H9 (cell line): Measurements from ENCODE around the gene ABHD14A. TPM values are rescaled to one million over a fixed set of nuclear protein-coding genes. Genes with fewer than 3 reads are reported as not detected.

Experiments used
- DNase-seq: peaks from one replicate; pipeline ENCODE4 v3.0.0-alpha.2; 2017
- H2AFZ ChIP-seq: one replicate; pipeline ENCODE4 v1.6.1; 2013; ENCODE audit warnings: mild to moderate bottlenecking, low read length, control low read depth, moderate library complexity
- H2AK5ac ChIP-seq: 2 replicates; pipeline ENCODE4 v1.6.1; 2013; ENCODE audit warnings: low read length, control low read depth, mixed read lengths; ENCODE audit not compliant: insufficient read length
- H2BK120ac ChIP-seq: one replicate; pipeline ENCODE4 v1.6.1; 2013; ENCODE audit warnings: low read depth, mild to moderate bottlenecking, low read length, control low read depth, inconsistent platforms; ENCODE audit not compliant: poor library complexity, severe bottlenecking
- H2BK12ac ChIP-seq: 2 replicates; pipeline ENCODE4 v1.6.1; 2013; ENCODE audit warnings: low read length, control low read depth, mixed read lengths, low read depth; ENCODE audit not compliant: insufficient read length
- H2BK15ac ChIP-seq: 2 replicates; pipeline ENCODE4 v1.6.1; 2013; ENCODE audit warnings: low read depth, low read length, control low read depth
- H2BK20ac ChIP-seq: one replicate; pipeline ENCODE4 v1.6.1; 2013; ENCODE audit warnings: low read depth, mild to moderate bottlenecking, low read length, control low read depth, inconsistent platforms; ENCODE audit not compliant: poor library complexity, severe bottlenecking
- H2BK5ac ChIP-seq: 2 replicates; pipeline ENCODE4 v1.6.1; 2013; ENCODE audit warnings: low read length, control low read depth, mixed read lengths; ENCODE audit not compliant: insufficient read length
- H3K14ac ChIP-seq: 2 replicates; pipeline ENCODE4 v1.6.1; 2013; ENCODE audit warnings: low read length, control low read depth; ENCODE audit not compliant: insufficient read depth
- H3K18ac ChIP-seq: 2 replicates; pipeline ENCODE4 v1.6.1; 2013; ENCODE audit warnings: low read depth, mild to moderate bottlenecking, mixed read lengths, low read length, control low read depth; ENCODE audit not compliant: insufficient read length
- H3K23ac ChIP-seq: 2 replicates; pipeline ENCODE4 v1.6.1; 2013; ENCODE audit warnings: low read length, control low read depth, mixed read lengths, low read depth; ENCODE audit not compliant: insufficient read length
- H3K23me2 ChIP-seq: 2 replicates; pipeline ENCODE4 v1.6.1; 2013; ENCODE audit warnings: low read depth, mild to moderate bottlenecking, mixed read lengths, low read length, control low read depth; ENCODE audit not compliant: insufficient read length, poor library complexity, severe bottlenecking
- H3K27ac ChIP-seq: 2 replicates; pipeline ENCODE4 v1.5.1; 2013; ENCODE audit warnings: low read length, control low read depth, mixed read lengths, low read depth; ENCODE audit not compliant: insufficient read length
- H3K27me3 ChIP-seq: 2 replicates; pipeline ENCODE4 v1.6.1; 2013; ENCODE audit warnings: low read length, control low read depth, inconsistent platforms; ENCODE audit not compliant: insufficient read depth
- H3K4ac ChIP-seq: 2 replicates; pipeline ENCODE4 v1.6.1; 2013; ENCODE audit warnings: low read depth, mild to moderate bottlenecking, control low read depth, inconsistent platforms, low read length, moderate library complexity
- H3K4me1 ChIP-seq: 2 replicates; pipeline ENCODE4 v1.6.1; 2013; ENCODE audit warnings: low read length, control low read depth, inconsistent platforms; ENCODE audit not compliant: insufficient read depth
- H3K4me2 ChIP-seq: 2 replicates; pipeline ENCODE4 v1.6.1; 2013; ENCODE audit warnings: low read length, control low read depth, mixed read lengths; ENCODE audit not compliant: insufficient read length, insufficient read depth
- H3K56ac ChIP-seq: 2 replicates; pipeline ENCODE4 v1.6.1; 2013; ENCODE audit warnings: low read depth, mild to moderate bottlenecking, mixed read lengths, low read length, control low read depth; ENCODE audit not compliant: insufficient read length
- H3K79me1 ChIP-seq: 2 replicates; pipeline ENCODE4 v1.6.1; 2013; ENCODE audit warnings: low read depth, mild to moderate bottlenecking, moderate library complexity, low read length, control low read depth, inconsistent platforms; ENCODE audit not compliant: insufficient read depth, poor library complexity, severe bottlenecking
- H3K79me2 ChIP-seq: 2 replicates; pipeline ENCODE4 v1.6.1; 2013; ENCODE audit warnings: low read length, control low read depth, inconsistent platforms; ENCODE audit not compliant: insufficient read depth
- H3K9ac ChIP-seq: 2 replicates; pipeline ENCODE4 v1.6.1; 2013; ENCODE audit warnings: low read length, control low read depth, mixed read lengths; ENCODE audit not compliant: insufficient read length; ENCODE audit errors: extremely low read depth
- H3K9me3 ChIP-seq: one replicate; pipeline ENCODE4 v1.6.1; 2013; ENCODE audit warnings: low read depth, low read length, inconsistent platforms; ENCODE audit not compliant: control insufficient read depth
- H3T11ph ChIP-seq: one replicate; pipeline ENCODE4 v1.6.1; 2013; ENCODE audit warnings: mild to moderate bottlenecking, low read length, control low read depth, inconsistent platforms
- H4K20me1 ChIP-seq: one replicate; pipeline ENCODE4 v1.6.1; 2013; ENCODE audit not compliant: control insufficient read depth, insufficient read length, insufficient read depth
- H4K5ac ChIP-seq: 2 replicates; pipeline ENCODE4 v1.6.1; 2013; ENCODE audit warnings: low read depth, mild to moderate bottlenecking, mixed read lengths, low read length, control low read depth; ENCODE audit not compliant: insufficient read length
- H4K8ac ChIP-seq: replicated peaks from 2 replicates; pipeline ENCODE4 v1.6.1; 2013; ENCODE audit warnings: low read length, control low read depth, mixed read lengths, low read depth; ENCODE audit not compliant: insufficient read length
- H4K91ac ChIP-seq: 2 replicates; pipeline ENCODE4 v1.6.1; 2013; ENCODE audit warnings: low read depth, mild to moderate bottlenecking, moderate library complexity, mixed read lengths, low read length, control low read depth; ENCODE audit not compliant: insufficient read length
- H3K27ac Mint-ChIP-seq, 3 experiments: 2 replicates in 2 of 3; 3 replicates in 1 of 3; pipeline ENCODE4 v1.8.0; 2020 to 2021; ENCODE audit warnings: mixed read lengths in 3 of 3, mild to moderate bottlenecking in 1 of 3, moderate library complexity in 1 of 3
- H3K27me3 Mint-ChIP-seq: 2 replicates; pipeline ENCODE4 v1.8.0; 2021; ENCODE audit warnings: low read depth, mild to moderate bottlenecking, moderate library complexity, mixed read lengths
- H3K36me3 Mint-ChIP-seq, 3 experiments: 2 replicates in 2 of 3; 3 replicates in 1 of 3; pipeline ENCODE4 v1.8.0; 2020 to 2021; ENCODE audit warnings: low read depth in 3 of 3, mixed read lengths in 3 of 3; ENCODE audit not compliant: insufficient read depth in 1 of 3
- H3K4me1 Mint-ChIP-seq, 2 experiments: 2 replicates each; pipeline ENCODE4 v1.8.0; 2020; ENCODE audit warnings: mixed read lengths in 2 of 2
- H3K4me3 Mint-ChIP-seq, 2 experiments: 2 replicates in 1 of 2; 3 replicates in 1 of 2; pipeline ENCODE4 v1.8.0; 2020 to 2021; ENCODE audit warnings: mild to moderate bottlenecking in 2 of 2, mixed read lengths in 2 of 2, moderate library complexity in 1 of 2
- H3K9me3 Mint-ChIP-seq, 2 experiments: 2 replicates in 1 of 2; 3 replicates in 1 of 2; pipeline ENCODE4 v1.8.0; 2020; ENCODE audit warnings: mild to moderate bottlenecking in 2 of 2, mixed read lengths in 2 of 2, moderate library complexity in 1 of 2
- whole genome bisulfite sequencing: extraction: QIAGEN DNeasy Blood & Tissue Kit; methylation state at CpG from one replicate; pipeline ENCODE4 v1.1.7; 2013; ENCODE audit warnings: missing lambda C conversion rate, low lambda C conversion rate, mixed read lengths; ENCODE audit not compliant: insufficient read length; ENCODE audit errors: extremely low coverage; 5-methylcytosine and 5-hydroxymethylcytosine counted together
- total RNA-seq: library from RNA; stranded (reverse); gene quantifications from 2 replicates; pipeline ENCODE4 v1.2.1, GENCODE V29; 2021
- TF ChIP-seq, protein P1 (sequence below): fragments of 200-600 bp; sonication (generic); conservative IDR thresholded peaks from 3 replicates; pipeline ENCODE4 v1.8.0; 2021; ENCODE audit warnings: antibody characterized with exemption, mild to moderate bottlenecking

The ABHD14A gene
- total RNA-seq, 1 experiment from 2014 or later = 3.1 TPM

DNA sequence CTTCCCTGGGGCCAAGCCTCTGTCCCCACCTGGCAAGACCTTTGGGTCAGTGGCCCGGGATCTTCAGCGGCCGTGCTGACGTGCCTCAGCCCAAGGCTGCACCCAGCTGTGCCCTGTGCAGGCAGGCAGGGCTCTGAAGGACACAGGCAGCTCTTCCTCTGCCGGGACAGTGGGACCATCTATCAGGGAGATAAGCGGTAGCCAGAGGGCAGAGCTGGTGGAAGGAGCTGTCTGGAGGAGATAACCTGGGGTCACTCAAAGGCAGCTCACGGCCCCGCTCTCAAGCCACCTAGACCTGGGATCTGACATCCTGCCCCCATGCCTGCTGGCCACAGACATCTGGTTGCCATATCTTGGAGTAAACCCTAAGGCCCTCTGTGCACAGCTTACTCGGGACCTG, 54.2 kb downstream of the ABHD14A start:
- no peak for DNase-seq
- Histone ChIP-seq H2AK5ac (no peak overlapping the region), H3K23ac (no peak overlapping the region), H2BK5ac (no peak overlapping the region), H2BK15ac (no peak overlapping the region), H3K4ac (no peak overlapping the region), H3K18ac (no peak overlapping the region), H3K4me1 (no peaks in the 10 kb centered on the region), H3K79me1 (no peaks in the 10 kb centered on the region), H3K4me2 (no peak overlapping the region), H3K27ac (no peak overlapping the region), H3K9ac (no peak overlapping the region), H2AFZ (no peak overlapping the region), H3K79me2 (no peaks in the 10 kb centered on the region), H4K91ac (no peak overlapping the region), H3K9me3 (no peaks in the 10 kb centered on the region), H3T11ph (no peak overlapping the region), H2BK120ac (no peak overlapping the region), H2BK12ac (no peak overlapping the region), H4K8ac (peak overlapping the region; percentile 11), H3K27me3 (no peaks in the 10 kb centered on the region), H3K56ac (no peak overlapping the region), H4K5ac (no peak overlapping the region), H4K20me1 (no peaks in the 10 kb centered on the region), H2BK20ac (no peak overlapping the region), H3K14ac (no peak overlapping the region), H3K23me2 (no peaks in the 10 kb centered on the region)
- TF ChIP-seq, protein P1, sequence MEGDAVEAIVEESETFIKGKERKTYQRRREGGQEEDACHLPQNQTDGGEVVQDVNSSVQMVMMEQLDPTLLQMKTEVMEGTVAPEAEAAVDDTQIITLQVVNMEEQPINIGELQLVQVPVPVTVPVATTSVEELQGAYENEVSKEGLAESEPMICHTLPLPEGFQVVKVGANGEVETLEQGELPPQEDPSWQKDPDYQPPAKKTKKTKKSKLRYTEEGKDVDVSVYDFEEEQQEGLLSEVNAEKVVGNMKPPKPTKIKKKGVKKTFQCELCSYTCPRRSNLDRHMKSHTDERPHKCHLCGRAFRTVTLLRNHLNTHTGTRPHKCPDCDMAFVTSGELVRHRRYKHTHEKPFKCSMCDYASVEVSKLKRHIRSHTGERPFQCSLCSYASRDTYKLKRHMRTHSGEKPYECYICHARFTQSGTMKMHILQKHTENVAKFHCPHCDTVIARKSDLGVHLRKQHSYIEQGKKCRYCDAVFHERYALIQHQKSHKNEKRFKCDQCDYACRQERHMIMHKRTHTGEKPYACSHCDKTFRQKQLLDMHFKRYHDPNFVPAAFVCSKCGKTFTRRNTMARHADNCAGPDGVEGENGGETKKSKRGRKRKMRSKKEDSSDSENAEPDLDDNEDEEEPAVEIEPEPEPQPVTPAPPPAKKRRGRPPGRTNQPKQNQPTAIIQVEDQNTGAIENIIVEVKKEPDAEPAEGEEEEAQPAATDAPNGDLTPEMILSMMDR = no peak
- no CpG with 5 or more reads among the region's 9 CpGs for WGBS
- Mint-ChIP-seq H3K27me3 (peaks cover 2% of the 10 kb centered on the region), H3K9me3 (no peaks in the 10 kb centered on the region), H3K27ac (no peak overlapping the region), H3K36me3 (no peaks in the 10 kb centered on the region), H3K4me3 (no peak overlapping the region), H3K4me1 (peaks cover 0 to 13% of the 10 kb centered on the region in 2 experiments; a peak in 2 of 4 replicates)
